ENCODE measurements around the gene PAFAH1B1. TPM values are rescaled to one million over a fixed set of nuclear protein-coding genes. Genes with fewer than 3 reads are reported as not detected.
"Not testable (repeated sequence)": the region's sequence is repeated elsewhere in the genome, so short reads cannot be mapped to it uniquely, and the experiment has no call there.

The PAFAH1B1 gene
- total RNA-seq, 1 experiment from 2014 or later: 114 TPM

GRCh38 chr17:2571523-2572303 is 21.7 kb upstream of the PAFAH1B1 start (continued):
- no peak for TF ChIP-seq PRDM15 (CRISPR knock-in tag; IDR thresholded peaks at IDR 0.05)
- TF ChIP-seq MYBL2 (CRISPR knock-in tag; IDR thresholded peaks at IDR 0.05): no peak
- no peak for TF ChIP-seq GRHL2 (CRISPR knock-in tag; IDR thresholded peaks at IDR 0.05; ENCODE audit: insufficient replicate concordance, severe bottlenecking)
- no peak for TF ChIP-seq ZNF219 (CRISPR knock-in tag; IDR thresholded peaks at IDR 0.05; ENCODE audit: borderline replicate concordance)
- TF ChIP-seq ATF3 (CRISPR knock-in tag; conservative IDR thresholded peaks at IDR 0.05): no peak
- no peak for TF ChIP-seq NFATC4 (CRISPR knock-in tag; IDR thresholded peaks at IDR 0.05)
- no peak for TF ChIP-seq ZNF263 (CRISPR knock-in tag; IDR thresholded peaks at IDR 0.05; ENCODE audit: low read depth)

GRCh38 chr17:2572304-2572609 is 21.2 kb upstream of the PAFAH1B1 start:
- DNase-seq (ENCODE audit: low spot score); H3K36me3 Mint-ChIP-seq; H3K9me3 Mint-ChIP-seq; H3K4me3 Mint-ChIP-seq; POLR2A ChIA-PET; H3K27ac Mint-ChIP-seq; H3K4me1 Mint-ChIP-seq; ATAC-seq; H3K27me3 Mint-ChIP-seq (ENCODE audit: low read depth): not testable (repeated sequence)
- CTCF ChIA-PET: interaction anchor here (0.5 to 0.6 kb wide), 2 partner anchors 116 to 214 kb away, joined by 3 read pairs; no protein-coding TSS in a partner anchor

- ChIA-PET CTCF (interaction anchor here (0.8 to 1.4 kb wide), 2 partner anchors 13 to 247 kb away, joined by 3 to 7 read pairs; partner anchors contain the start of gene PAFAH1B1), POLR2A (interaction anchor here (0.5 kb wide), 1 partner anchor 252 kb away, joined by 4 read pairs; no protein-coding TSS in a partner anchor)
- Mint-ChIP-seq H3K27me3 (ENCODE audit: low read depth) (no peaks in the 10 kb centered on the region), H3K27ac (no peak overlapping the region), H3K36me3 (no peaks in the 10 kb centered on the region), H3K9me3 (no peaks in the 10 kb centered on the region), H3K4me3 (no peak overlapping the region), H3K4me1 (peaks cover 10% of the 10 kb centered on the region)
- DNase-seq (ENCODE audit: low spot score) (no peak), ATAC-seq (no peak)
- TF ChIP-seq KAT7 (CRISPR knock-in tag; IDR thresholded peaks at IDR 0.05; ENCODE audit: borderline replicate concordance) (no peak), NFYB (CRISPR knock-in tag; conservative IDR thresholded peaks at IDR 0.05; ENCODE audit: low read depth) (no peak), ZNF219 (CRISPR knock-in tag; IDR thresholded peaks at IDR 0.05; ENCODE audit: borderline replicate concordance) (no peak)
These were observed 13.3 kb upstream of the PAFAH1B1 start for GRCh38 chr17:2580151-2580550.

GRCh38 chr17:2580661-2581060 is 12.8 kb upstream of the PAFAH1B1 start:
- Mint-ChIP-seq H3K9me3 (no peaks in the 10 kb centered on the region), H3K27me3 (ENCODE audit: low read depth) (no peaks in the 10 kb centered on the region), H3K36me3 (no peaks in the 10 kb centered on the region), H3K4me3 (no peak overlapping the region), H3K4me1 (peaks cover 10% of the 10 kb centered on the region), H3K27ac (0 out of 2 replicates have a peak overlapping the region, but pooled peaks have one; percentile 60)
- CTCF ChIA-PET: interaction anchor here (0.7 to 1.4 kb wide), 4 partner anchors 12 to 246 kb away, joined by 3 to 7 read pairs (median 3); partner anchors contain the start of gene PAFAH1B1
- POLR2A ChIA-PET: interaction anchor here (0.6 kb wide), 1 partner anchor 16 kb away, joined by 3 read pairs; no protein-coding TSS in a partner anchor
- ATAC-seq (no peak), DNase-seq (ENCODE audit: low spot score) (no peak)
- TF ChIP-seq JAZF1 (CRISPR knock-in tag; IDR thresholded peaks at IDR 0.05) (no peak), MYBL2 (CRISPR knock-in tag; IDR thresholded peaks at IDR 0.05) (no peak), MXD4 (CRISPR knock-in tag; IDR thresholded peaks at IDR 0.05; ENCODE audit: borderline replicate concordance) (no peak), NFYB (CRISPR knock-in tag; conservative IDR thresholded peaks at IDR 0.05; ENCODE audit: low read depth) (no peak), STAT6 (CRISPR knock-in tag; conservative IDR thresholded peaks at IDR 0.05; ENCODE audit: low read depth) (no peak), AR (CRISPR knock-in tag; IDR thresholded peaks at IDR 0.05) (no peak), SOX15 (CRISPR knock-in tag; IDR thresholded peaks at IDR 0.05) (no peak), RORB (CRISPR knock-in tag; IDR thresholded peaks at IDR 0.05) (no peak), E2F5 (CRISPR knock-in tag; IDR thresholded peaks at IDR 0.05) (no peak), TCF7 (CRISPR knock-in tag; IDR thresholded peaks at IDR 0.05; ENCODE audit: low read depth) (no peak)

Data from WTC11 (cell line).